COR-L47 (cell line): ENCODE results near the gene MRPS23.

Source experiments
- DNase-seq: peaks from one replicate; lab custom pipeline; 2025; lab: John Stamatoyannopoulos, UW

Gene MRPS23

GRCh38 chr17:57801044-57801711, 48.7 kb downstream of the MRPS23 start:
- no peak for DNase-seq

GRCh38 chr17:57794841-57795240, 55.0 kb downstream of the MRPS23 start:
- no peak for DNase-seq

- no peak for DNase-seq
These were observed 61.1 kb downstream of the MRPS23 start for GRCh38 chr17:57788725-57789124.

- DNase-seq: no peak
These were observed 64.8 kb downstream of the MRPS23 start for GRCh38 chr17:57785022-57785421.
